Anterior cingulate cortex (tissue), 58 donors: Measurements from ENCODE around the gene COMMD4.
"Not testable (repeated sequence)": the region's sequence is repeated elsewhere in the genome, so short reads cannot be mapped to it uniquely, and the experiment has no call there.

ENCODE experiments used
- DNase-seq, 58 donors: peaks; one replicate each; lab custom pipeline; 2025; lab: John Stamatoyannopoulos, UW

The COMMD4 gene

DNA sequence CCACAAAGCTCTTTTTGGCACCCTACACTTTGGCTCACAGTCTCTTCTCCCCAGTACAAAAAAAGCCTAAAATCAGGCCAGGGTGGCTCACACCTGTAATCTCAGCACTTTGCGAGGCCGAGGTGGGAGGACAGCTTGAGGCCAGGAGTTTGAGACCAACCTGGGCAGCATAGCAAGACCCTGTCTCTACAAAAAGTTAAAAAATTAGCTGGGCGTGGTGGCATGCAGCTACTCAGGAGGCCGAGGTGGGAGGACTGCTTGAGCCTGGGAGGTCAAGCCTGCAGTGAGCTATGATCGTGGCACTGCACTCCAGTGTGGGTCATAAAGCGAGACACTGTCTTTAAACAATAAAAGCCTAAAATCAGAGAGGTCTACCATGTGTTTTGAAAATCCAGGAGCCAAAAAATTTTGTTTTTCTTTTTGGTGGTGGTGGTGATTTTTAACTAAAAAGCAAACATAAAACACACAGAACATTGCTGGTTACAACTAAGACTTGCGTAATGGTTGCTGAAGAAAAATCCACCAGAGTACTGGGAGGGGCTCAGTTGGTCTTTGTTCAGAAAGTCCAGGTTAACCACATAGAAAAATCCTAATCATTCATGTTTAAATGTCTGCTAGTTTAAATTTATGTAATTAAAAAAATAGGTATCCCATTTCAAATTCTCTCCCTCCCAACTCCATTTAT lies 34.2 kb downstream of the COMMD4 start:
- no peak for DNase-seq

DNA sequence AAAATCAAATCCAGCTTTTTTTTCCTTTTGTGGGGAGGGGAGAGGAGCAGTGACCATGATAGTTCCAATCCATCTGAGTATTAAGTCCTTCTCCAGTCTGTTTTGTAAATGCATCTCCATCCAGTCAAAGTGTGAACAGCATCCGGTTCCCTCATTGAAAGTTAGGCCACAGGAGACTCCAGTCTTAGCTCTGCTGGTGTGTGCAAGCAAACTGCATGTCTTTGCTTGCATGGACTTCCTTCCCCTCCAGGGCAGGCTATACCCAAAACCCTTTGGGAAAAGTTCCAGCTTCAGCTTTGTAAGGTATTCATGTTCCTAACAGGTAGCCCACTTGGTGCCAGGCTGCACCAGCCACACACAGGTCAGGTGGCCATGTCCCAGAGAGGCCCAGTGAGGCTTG lies 35.6 kb downstream of the COMMD4 start:
- DNase-seq, result no peak

DNA sequence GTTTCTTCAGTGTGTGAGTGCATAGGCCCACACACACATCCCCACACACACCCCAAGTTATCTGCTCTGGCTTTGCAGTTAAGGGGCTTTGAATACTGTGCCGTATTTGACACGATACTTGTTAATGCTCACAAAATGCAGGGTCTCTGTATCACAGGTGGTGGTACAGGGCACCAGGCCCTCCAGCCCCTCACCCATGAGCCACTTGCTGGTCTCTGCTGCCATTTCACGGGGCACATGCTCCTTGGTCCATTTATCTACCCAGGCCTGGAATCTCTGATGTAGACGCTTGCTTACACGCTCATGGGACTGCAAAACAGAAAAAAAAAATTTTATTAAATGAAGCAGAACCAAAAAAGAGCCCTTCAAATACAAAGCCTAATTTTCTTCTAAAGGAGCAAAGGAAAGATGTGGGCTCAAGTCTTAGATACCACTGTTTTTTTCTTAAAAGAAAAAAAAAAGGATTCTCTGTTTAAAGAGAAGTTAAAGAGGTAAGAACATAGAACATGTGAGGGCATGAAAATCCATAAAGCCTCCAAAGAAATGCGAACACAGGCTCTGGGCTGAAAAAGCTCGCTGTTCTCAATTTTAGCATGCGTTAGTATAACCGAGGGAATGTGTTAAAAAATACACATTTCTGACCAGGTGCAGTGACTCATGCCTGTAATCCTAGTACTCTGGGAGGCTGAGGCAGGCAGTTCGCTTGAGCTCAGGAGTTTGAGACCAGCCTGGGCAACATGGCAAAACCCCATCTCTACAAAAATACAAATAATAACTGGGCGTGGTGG lies 36.2 kb downstream of the COMMD4 start:
- DNase-seq, result no peak

DNA sequence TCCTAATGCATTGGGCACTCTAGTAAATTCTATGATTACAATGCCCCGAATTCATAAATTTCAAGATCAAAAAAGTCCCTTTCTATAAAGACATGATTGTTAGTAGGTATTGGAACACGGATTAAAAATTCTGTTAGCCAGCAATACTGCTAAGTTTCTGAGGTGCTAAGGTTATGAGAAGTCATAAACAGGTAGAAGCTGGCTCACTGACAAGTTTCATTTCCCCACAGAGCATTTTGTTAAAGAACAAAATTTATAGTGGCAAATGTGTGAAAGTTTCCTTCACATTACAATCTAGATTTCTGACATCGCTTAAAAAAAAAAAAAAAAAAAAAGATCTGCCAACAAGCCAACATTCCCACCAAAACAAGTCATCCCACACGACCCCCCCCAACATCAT lies 44.9 kb downstream of the COMMD4 start:
- no peak for DNase-seq

DNA sequence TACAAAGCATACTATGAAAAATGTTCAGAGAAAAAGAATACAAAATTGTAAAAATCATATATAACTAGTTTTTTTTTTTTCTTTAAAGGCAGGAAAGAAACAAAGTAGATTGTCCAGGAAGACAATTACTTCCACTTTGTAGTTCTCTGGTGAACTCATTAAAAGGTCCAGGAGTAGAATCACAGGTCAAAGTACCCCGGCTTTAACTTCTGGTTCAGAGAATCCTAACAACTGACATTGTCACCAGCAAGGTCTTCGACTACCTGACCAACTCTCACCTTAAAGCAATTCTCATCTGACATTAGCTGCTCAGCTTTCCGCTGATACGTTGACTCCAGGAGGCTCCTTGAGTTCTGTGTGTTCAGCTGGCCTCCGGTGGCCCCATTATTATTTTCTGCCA lies 48.1 kb downstream of the COMMD4 start:
- not testable (repeated sequence) for DNase-seq
